Neutrophil (primary cell): ENCODE data around the gene ARNT2.

Experiments
- H3K27ac ChIP-seq: fragments of 200-600 bp; sonication (generic); 2 replicates; pipeline ENCODE4 v1.5.1; 2016; ENCODE audit warnings: mild to moderate bottlenecking, moderate library complexity
- H3K27me3 ChIP-seq: fragments of 200-600 bp; sonication (generic); 2 replicates; pipeline ENCODE4 v1.6.0; 2016; ENCODE audit warnings: mild to moderate bottlenecking
- H3K36me3 ChIP-seq: fragments of 200-600 bp; sonication (generic); 2 replicates; pipeline ENCODE4 v1.5.1; 2017
- H3K4me1 ChIP-seq, 2 experiments: fragments of 200-600 bp in 1 of 2; sonication (generic) in 1 of 2; 1 replicate in 1 of 2; 2 replicates in 1 of 2; pipeline versions ENCODE4 v1.5.1 to v1.6.1; 2013 to 2016; ENCODE audit warnings: low read depth in 1 of 2, low read length in 1 of 2, mild to moderate bottlenecking in 1 of 2, moderate library complexity in 1 of 2; ENCODE audit not compliant: control insufficient read depth in 1 of 2, insufficient read depth in 1 of 2
- H3K4me3 ChIP-seq, 2 experiments: fragments of 200-600 bp in 1 of 2; sonication (generic) in 1 of 2; 1 replicate in 1 of 2; 2 replicates in 1 of 2; pipeline ENCODE4 v1.5.1; 2013 to 2016; ENCODE audit warnings: low read depth in 1 of 2, low read length in 1 of 2, mild to moderate bottlenecking in 1 of 2, moderate library complexity in 1 of 2
- H3K9me3 ChIP-seq: fragments of 200-600 bp; sonication (generic); 2 replicates; pipeline ENCODE4 v1.5.1; 2016
- CTCF ChIP-seq: fragments of 200-600 bp; sonication (generic); IDR thresholded peaks from 2 replicates; pipeline ENCODE4 v1.5.1; 2016; ENCODE audit warnings: antibody characterized with exemption

Gene ARNT2

DNA sequence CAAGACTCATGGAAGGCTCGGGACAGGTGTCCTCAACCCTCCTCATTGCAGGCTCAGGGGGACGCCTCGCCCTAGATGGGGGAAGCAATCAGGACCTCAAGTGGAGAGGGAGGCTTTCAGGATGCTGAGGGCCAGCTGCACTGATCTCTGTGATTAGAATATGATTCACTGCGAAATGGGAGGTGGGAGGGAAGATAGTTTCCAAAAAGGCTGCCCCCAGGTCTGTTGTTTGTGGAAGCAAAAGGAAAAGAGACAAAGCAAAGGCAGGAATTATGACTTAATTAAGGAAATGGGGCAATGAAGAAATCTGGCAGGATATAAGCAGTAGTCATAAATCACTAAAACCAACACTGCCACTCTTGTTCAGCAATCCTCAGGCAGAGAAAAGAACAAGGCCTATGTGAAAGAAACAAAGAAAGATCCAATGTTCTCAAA is 205.3 kb downstream of the ARNT2 start:
- no peaks in the 10 kb centered on the region for H3K4me1 ChIP-seq
- no peak for TF ChIP-seq CTCF
- no peak overlapping the region for H3K4me3 ChIP-seq
- peaks cover 23% of the 10 kb centered on the region for H3K27me3 ChIP-seq
- H3K36me3 ChIP-seq = no peaks in the 10 kb centered on the region
- no peaks in the 10 kb centered on the region for H3K9me3 ChIP-seq
- H3K27ac ChIP-seq = no peak overlapping the region

DNA sequence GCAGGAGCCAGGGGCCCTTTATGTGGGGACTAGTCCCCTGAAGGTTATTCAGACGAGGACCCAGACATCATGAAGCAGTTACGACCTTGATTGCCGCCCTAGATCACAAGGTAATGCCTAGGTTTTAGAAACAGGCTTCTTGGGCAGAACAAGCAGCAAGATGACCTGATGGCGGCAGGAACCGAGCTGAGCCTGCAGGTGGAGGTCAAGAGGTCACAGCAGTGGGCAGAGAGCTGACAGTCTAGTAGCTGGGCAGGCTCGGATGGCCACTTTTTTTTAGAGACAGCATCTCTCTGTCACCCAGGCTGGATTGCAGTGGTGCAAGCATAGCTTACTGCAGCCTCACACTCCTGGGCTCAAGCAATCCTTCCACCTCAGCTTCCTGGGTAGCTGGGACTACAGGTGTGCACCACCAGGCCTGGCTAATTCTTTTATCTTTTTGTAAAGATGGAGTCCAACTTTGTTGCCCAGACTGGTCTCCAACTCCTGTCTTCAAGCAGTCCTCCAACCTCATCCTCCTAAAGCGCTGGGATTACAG is 207.4 kb downstream of the ARNT2 start:
- no peaks in the 10 kb centered on the region for H3K36me3 ChIP-seq
- no peaks in the 10 kb centered on the region for H3K4me1 ChIP-seq
- H3K27ac ChIP-seq = no peak overlapping the region
- no peak overlapping the region for H3K4me3 ChIP-seq
- H3K27me3 ChIP-seq = peaks cover 20% of the 10 kb centered on the region
- no peaks in the 10 kb centered on the region for H3K9me3 ChIP-seq
- no peak for TF ChIP-seq CTCF

GRCh38 chr15:80612118-80612823 is 208.1 kb downstream of the ARNT2 start:
- H3K4me3 ChIP-seq = no peak overlapping the region
- no peak overlapping the region for H3K27ac ChIP-seq
- peaks cover 16% of the 10 kb centered on the region for H3K27me3 ChIP-seq
- H3K9me3 ChIP-seq = no peaks in the 10 kb centered on the region
- no peaks in the 10 kb centered on the region for H3K4me1 ChIP-seq
- no peaks in the 10 kb centered on the region for H3K36me3 ChIP-seq
- TF ChIP-seq CTCF = no peak

GRCh38 chr15:80613762-80614365 is 209.7 kb downstream of the ARNT2 start:
- no peak for TF ChIP-seq CTCF

DNA sequence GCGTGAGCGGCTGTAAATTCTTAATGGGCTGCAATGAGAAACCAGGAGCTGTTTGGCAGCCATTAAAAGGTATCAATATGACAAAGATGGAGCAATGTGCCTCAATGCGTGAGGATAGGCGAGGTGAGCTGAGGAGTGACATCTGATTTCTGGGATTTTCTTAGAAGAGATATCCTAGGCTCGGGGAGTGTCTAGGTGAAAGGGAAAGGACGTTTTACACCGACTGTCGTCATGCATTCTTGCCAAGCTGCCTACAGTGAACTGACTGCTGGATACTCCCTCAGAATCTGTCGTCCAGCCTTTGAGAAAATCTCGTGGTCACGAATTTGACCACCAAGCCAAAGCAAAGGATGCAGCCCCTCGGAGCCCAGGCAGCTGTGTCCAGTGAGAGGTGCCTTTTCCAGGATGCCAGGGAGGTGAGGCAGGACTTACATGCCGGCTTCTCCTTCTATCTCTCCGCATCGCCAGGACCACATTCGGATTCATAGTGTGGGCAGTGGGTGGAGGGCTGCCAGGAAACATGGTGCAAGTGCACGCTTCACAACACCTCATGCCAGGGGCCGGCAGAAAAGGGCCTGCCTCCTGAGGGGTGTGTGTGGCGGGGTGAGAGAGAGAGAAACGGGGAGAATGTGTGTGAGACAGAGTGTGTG is 210.7 kb downstream of the ARNT2 start:
- Histone ChIP-seq H3K9me3 (no peaks in the 10 kb centered on the region), H3K36me3 (no peaks in the 10 kb centered on the region), H3K4me1 (no peaks in the 10 kb centered on the region), H3K27ac (no peak overlapping the region), H3K4me3 (no peak overlapping the region), H3K27me3 (peaks cover 10% of the 10 kb centered on the region)
- no peak for TF ChIP-seq CTCF

More at GRCh38 chr15:80613762-80614365, 209.7 kb downstream of the ARNT2 start:
- no peaks in the 10 kb centered on the region for H3K36me3 ChIP-seq
- no peaks in the 10 kb centered on the region for H3K4me1 ChIP-seq
- peaks cover 12% of the 10 kb centered on the region for H3K27me3 ChIP-seq
- H3K27ac ChIP-seq = no peak overlapping the region
- no peak overlapping the region for H3K4me3 ChIP-seq
- no peaks in the 10 kb centered on the region for H3K9me3 ChIP-seq
